Astrocyte of the spinal cord (primary cell): ENCODE results near the gene C11orf98.
A peak's percentile ranks its signal among the peaks of the same experiment; 100 is the strongest.
"Not testable (repeated sequence)": the region's sequence is repeated elsewhere in the genome, so short reads cannot be mapped to it uniquely, and the experiment has no call there.

ENCODE experiments used
- DNase-seq: peaks from one replicate; pipeline ENCODE4 v3.0.0; 2011; ENCODE audit warnings: low read depth, low spot score
- H3K4me3 ChIP-seq: 2 replicates; pipeline ENCODE4 v1.5.1; 2011; ENCODE audit warnings: low read depth, mild to moderate bottlenecking, low read length, moderate library complexity
- in situ Hi-C: cut with HindIII; loops from 2 replicates; pipeline ENCODE4 v1.10.0; 2017; ENCODE audit warnings: low sequenced_read_pairs
- TF ChIP-seq, protein P1 (sequence below): IDR thresholded peaks from 2 replicates; pipeline ENCODE4 v1.5.1; 2012; ENCODE audit warnings: low read depth, mild to moderate bottlenecking, low read length, inconsistent platforms

Gene C11orf98

DNA sequence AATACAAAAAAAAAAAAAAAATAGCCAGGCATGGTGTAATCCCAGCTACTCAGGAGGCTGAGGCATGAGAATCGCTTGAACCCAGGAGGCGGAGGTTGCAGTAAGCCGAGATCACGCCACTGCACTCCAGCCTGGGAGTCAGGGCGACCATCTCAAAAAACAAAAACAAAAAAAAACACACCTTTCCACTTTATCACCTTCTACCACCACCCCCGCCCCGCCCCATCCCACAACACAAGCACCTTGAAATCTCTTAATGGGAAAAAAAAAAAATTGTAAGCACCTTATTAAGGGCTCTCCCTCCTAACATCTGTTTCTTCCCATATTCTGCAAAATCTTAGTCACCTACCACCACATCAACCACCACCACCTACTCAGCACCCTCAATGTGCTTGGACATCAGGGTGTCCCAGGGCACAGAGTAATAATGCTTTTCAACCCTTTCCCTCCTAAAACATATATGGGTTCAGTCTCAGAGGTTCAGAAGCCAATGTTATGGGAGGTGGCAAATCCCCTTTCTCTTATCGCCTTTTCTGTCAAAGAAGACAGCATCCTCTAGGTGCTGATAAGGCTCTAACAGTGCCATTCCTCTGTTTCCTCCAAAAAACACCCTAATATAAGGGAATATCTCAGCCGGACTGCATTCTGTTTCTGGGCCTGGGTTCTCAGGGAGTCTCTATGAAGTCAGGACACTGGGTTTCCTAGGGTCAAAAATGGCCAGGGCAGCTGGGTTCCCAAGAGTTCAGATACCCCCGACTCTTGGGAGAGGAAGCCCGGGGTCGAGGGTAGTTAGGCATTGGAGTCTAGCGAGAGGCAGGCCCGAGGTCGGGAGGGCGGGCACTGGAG, 12.6 kb downstream of the C11orf98 start:
- H3K4me3 ChIP-seq, result peak overlapping the region; percentile 80
- TF ChIP-seq, protein P1, sequence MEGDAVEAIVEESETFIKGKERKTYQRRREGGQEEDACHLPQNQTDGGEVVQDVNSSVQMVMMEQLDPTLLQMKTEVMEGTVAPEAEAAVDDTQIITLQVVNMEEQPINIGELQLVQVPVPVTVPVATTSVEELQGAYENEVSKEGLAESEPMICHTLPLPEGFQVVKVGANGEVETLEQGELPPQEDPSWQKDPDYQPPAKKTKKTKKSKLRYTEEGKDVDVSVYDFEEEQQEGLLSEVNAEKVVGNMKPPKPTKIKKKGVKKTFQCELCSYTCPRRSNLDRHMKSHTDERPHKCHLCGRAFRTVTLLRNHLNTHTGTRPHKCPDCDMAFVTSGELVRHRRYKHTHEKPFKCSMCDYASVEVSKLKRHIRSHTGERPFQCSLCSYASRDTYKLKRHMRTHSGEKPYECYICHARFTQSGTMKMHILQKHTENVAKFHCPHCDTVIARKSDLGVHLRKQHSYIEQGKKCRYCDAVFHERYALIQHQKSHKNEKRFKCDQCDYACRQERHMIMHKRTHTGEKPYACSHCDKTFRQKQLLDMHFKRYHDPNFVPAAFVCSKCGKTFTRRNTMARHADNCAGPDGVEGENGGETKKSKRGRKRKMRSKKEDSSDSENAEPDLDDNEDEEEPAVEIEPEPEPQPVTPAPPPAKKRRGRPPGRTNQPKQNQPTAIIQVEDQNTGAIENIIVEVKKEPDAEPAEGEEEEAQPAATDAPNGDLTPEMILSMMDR, result no peak
- no peak for DNase-seq
- in situ Hi-C loops, result no loop called here

DNA sequence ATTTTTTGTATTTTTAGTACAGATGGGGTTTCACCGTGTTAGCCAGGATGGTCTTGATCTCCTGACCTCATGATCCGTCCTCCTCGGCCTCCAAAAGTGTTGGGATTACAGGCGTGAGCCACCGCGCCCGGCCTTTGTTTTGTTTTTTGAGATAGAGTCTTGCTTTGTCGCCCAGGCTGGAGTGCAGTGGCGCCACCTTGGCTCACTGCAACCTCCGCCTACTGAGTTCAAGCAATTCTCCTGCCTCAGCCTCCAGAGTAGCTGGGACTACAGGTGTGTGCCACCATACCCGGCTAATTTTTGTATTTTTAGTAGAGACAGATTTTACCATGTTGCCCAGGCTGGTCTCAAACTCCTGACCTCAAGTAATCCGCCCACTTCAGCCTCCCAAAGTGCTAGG, 14.7 kb downstream of the C11orf98 start:
- in situ Hi-C loops, DNase-seq, H3K4me3 ChIP-seq: not testable (repeated sequence)

DNA sequence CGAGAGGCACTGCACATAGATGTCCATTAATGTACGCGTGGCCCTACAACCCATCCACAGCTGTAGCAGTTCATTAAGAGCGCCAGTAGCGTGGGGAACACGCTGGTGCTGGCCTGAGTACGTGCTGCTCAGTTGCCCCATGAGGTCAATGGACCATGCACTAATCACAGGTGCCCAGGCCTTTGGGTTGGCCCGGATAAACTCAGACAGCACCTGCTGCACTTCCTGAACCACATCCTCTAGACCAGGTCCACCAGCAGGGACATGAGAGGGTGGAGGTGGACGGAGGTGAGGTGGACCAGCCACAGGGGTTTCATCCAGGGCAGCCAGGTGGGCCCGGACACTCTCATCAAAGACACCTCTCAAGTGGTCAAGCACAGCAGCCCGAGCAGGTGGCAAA, 15.5 kb downstream of the C11orf98 start:
- H3K4me3 ChIP-seq, result no peak overlapping the region
- in situ Hi-C loops, result no loop called here
- no peak for DNase-seq
- TF ChIP-seq, protein P1, result no peak

DNA sequence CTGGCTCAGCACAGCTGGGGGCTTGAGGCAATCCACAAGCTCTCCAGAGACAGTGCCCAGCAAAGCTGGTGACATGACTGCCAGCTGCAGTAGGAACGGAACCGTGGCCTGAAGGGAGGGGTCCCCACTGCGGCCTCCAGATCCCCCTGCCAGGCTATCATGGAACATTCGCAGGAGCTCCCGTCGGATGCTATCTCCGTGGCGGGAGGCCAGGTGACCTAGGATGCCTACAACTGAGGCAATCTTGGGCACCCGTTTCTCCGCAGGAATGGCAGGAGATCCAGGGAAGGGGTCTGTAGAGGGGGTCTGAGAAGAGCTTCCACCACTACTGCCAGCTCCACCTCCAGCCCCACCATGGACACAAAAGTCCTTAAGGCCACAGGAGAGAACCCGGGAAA, 16.0 kb downstream of the C11orf98 start:
- H3K4me3 ChIP-seq, result no peak overlapping the region
- DNase-seq, result no peak
- in situ Hi-C loops, result no loop called here
- TF ChIP-seq, protein P1, result no peak

DNA sequence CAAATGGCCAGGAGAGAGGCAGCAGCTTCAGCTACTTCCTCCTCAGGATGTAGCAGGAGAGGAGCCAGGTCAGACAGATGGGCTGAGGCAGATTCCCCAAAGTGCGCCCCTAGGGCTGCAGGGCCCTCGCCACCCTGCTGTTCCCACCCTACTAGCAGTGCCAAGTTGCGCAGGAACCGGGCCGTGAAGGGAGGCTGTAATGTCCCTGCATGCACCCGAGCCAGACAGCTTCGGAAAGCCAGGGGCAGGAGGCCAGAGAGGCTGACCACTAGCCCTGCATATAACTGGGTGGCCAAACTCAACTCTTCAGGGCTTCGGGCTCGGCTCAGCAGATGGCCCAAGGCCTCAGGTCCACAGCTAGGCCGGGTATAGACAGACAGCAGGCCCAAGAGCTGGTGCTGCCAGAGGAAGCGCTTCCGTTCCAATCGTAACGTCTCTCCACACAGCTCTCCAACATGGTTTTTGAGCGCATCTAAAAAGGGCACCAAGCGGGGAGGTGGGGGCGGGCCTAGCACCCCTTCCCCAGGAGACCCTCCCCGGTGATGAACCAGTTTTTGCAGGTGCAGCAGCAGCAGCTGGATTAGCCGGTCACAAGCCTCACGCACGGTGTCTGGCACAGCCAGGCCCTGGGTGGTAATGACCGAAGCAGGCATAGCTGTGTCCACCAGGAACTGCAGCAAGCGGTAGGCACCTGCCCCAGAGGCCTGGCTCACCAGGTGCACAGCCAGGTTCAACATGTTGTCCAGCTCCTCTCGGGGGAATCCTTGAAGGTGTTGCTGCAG, 16.6 kb downstream of the C11orf98 start:
- no peak for DNase-seq
- TF ChIP-seq, protein P1, result no peak
- in situ Hi-C loops, result no loop called here
- no peak overlapping the region for H3K4me3 ChIP-seq

DNA sequence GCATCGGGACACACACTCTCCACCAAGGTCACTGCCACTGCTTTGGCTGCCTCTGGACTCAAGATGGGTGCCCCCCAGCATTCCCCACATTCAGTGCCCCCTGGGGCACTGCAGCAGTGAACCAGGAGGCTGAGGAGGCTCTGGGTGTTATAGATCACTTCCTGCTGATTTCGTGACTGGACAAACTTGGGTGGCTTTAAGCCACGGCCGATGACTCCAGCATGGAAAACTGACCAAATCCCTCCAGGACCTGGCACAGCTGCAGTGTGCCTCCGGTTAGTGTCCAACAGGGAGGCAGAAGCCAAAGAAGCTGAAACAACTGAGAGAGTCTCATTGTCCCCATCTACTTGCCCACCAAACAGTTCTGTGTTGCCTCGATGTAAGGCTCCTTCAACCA, 17.4 kb downstream of the C11orf98 start:
- TF ChIP-seq, protein P1, result no peak
- in situ Hi-C loops, result no loop called here
- no peak overlapping the region for H3K4me3 ChIP-seq
- no peak for DNase-seq
